PFSK-1 (cell line): Measurements from ENCODE around the gene TRPC4.

Source experiments
- POLR2AphosphoS5 ChIP-seq: IDR thresholded peaks from 2 replicates; pipeline ENCODE4 v1.6.1; 2012; ENCODE audit warnings: low read depth, mild to moderate bottlenecking, control low read depth, low read length, moderate library complexity
- REST ChIP-seq, 2 experiments: IDR thresholded peaks; 2 replicates each; pipeline versions ENCODE4 v1.6.1 to v1.8.0; 2011 to 2012; ENCODE audit warnings: low read depth in 2 of 2, low read length in 2 of 2, control low read depth in 1 of 2, inconsistent platforms in 1 of 2, mild to moderate bottlenecking in 1 of 2, moderate library complexity in 1 of 2; ENCODE audit not compliant: insufficient read depth in 1 of 2
- SIN3A ChIP-seq: IDR thresholded peaks from 2 replicates; pipeline ENCODE4 v1.6.1; 2012; ENCODE audit warnings: mild to moderate bottlenecking, low read length, moderate library complexity, borderline replicate concordance; ENCODE audit not compliant: insufficient read depth
- TAF1 ChIP-seq: IDR thresholded peaks from 2 replicates; pipeline ENCODE4 v1.6.1; 2012; ENCODE audit warnings: low read length, control low read depth, borderline replicate concordance; ENCODE audit not compliant: insufficient read depth

DNA sequence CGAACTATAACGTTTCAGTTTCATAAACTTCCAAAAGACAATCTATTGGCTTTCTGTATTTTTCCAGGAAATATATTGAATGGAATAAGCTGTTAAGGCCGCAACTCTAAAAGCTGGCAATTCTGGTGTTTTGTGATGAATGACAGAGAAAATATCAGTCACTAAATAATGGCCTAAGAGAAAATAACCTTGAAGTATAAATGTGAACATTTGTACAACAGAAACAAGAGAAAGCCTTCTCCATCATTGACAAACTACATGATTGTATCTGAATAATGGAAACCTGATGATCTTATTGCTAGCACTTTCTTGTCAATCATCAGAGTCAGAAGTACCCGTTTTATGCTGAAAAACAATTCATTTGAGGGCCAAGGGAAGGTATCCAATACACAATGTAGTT is 134.3 kb downstream of the TRPC4 start:
- TF ChIP-seq REST (IDR thresholded peaks at IDR 0.05; ENCODE audit: insufficient read depth in 1 of 2, low read depth in 2 of 2, low read length in 2 of 2) (no peak), POLR2AphosphoS5 (no peak), SIN3A (no peak), TAF1 (no peak)
